ENCODE results near the gene NSD1.
"Not testable (repeated sequence)": the region's sequence is repeated elsewhere in the genome, so short reads cannot be mapped to it uniquely, and the experiment has no call there.

NSD1 gene

GRCh38 chr5:177126771-177127170 lies 6.8 kb upstream of the NSD1 start:
- DNase-seq (ENCODE audit: low spot score), result peak; percentile 4

GRCh38 chr5:177128551-177128981 lies 5.0 kb upstream of the NSD1 start:
- no peak for DNase-seq (ENCODE audit: low spot score)

- no peak for DNase-seq (ENCODE audit: low spot score)
Measured at GRCh38 chr5:177130211-177131018, 3.2 kb upstream of the NSD1 start.

- DNase-seq (ENCODE audit: low spot score), result no peak
Measured at GRCh38 chr5:177131019-177131320, 2.6 kb upstream of the NSD1 start.

GRCh38 chr5:177131352-177132135 lies 2.0 kb upstream of the NSD1 start:
- no peak for DNase-seq (ENCODE audit: low spot score)

- peak; percentile 50 for DNase-seq (ENCODE audit: low spot score)
Measured at GRCh38 chr5:177132136-177133095, 1.2 kb upstream of the NSD1 start.

- peak; percentile 77 for DNase-seq (ENCODE audit: low spot score)
Measured at GRCh38 chr5:177133853-177134696, 502 bp downstream of the NSD1 start.

GRCh38 chr5:177134697-177135225 lies 1.2 kb downstream of the NSD1 start:
- no peak for DNase-seq (ENCODE audit: low spot score)

- DNase-seq (ENCODE audit: low spot score), result no peak
Measured at GRCh38 chr5:177140312-177140711, 6.7 kb downstream of the NSD1 start.

- DNase-seq (ENCODE audit: low spot score), result no peak
Measured at GRCh38 chr5:177141496-177141895, 7.9 kb downstream of the NSD1 start.

- no peak for DNase-seq (ENCODE audit: low spot score)
Measured at GRCh38 chr5:177142098-177142611, 8.6 kb downstream of the NSD1 start.

- DNase-seq (ENCODE audit: low spot score), result no peak
Measured at GRCh38 chr5:177142778-177143177, 9.2 kb downstream of the NSD1 start.

- DNase-seq (ENCODE audit: low spot score), result no peak
Measured at GRCh38 chr5:177146891-177147638, 13.5 kb downstream of the NSD1 start.

- DNase-seq (ENCODE audit: low spot score), result not testable (repeated sequence)
Measured at GRCh38 chr5:177150061-177150460, 16.5 kb downstream of the NSD1 start.

- DNase-seq (ENCODE audit: low spot score), result no peak
Measured at GRCh38 chr5:177154003-177154643, 20.6 kb downstream of the NSD1 start.

GRCh38 chr5:177162379-177162778 lies 28.8 kb downstream of the NSD1 start:
- DNase-seq (ENCODE audit: low spot score), result no peak

- peak; percentile 58 for DNase-seq (ENCODE audit: low spot score)
Measured at GRCh38 chr5:177163500-177163899, 29.9 kb downstream of the NSD1 start.

- no peak for DNase-seq (ENCODE audit: low spot score)
Measured at GRCh38 chr5:177169271-177169670, 35.7 kb downstream of the NSD1 start.

GRCh38 chr5:177171961-177172360 lies 38.4 kb downstream of the NSD1 start:
- DNase-seq (ENCODE audit: low spot score), result no peak

GRCh38 chr5:177175336-177175735 lies 41.8 kb downstream of the NSD1 start:
- no peak for DNase-seq (ENCODE audit: low spot score)
